ENCODE data around the gene DEGS2. TPM values are rescaled to one million over a fixed set of nuclear protein-coding genes. Genes with fewer than 3 reads are reported as not detected.

Gene DEGS2
- polyA plus RNA-seq, 1 donor from 2014 or later, result 6.5 TPM

DNA sequence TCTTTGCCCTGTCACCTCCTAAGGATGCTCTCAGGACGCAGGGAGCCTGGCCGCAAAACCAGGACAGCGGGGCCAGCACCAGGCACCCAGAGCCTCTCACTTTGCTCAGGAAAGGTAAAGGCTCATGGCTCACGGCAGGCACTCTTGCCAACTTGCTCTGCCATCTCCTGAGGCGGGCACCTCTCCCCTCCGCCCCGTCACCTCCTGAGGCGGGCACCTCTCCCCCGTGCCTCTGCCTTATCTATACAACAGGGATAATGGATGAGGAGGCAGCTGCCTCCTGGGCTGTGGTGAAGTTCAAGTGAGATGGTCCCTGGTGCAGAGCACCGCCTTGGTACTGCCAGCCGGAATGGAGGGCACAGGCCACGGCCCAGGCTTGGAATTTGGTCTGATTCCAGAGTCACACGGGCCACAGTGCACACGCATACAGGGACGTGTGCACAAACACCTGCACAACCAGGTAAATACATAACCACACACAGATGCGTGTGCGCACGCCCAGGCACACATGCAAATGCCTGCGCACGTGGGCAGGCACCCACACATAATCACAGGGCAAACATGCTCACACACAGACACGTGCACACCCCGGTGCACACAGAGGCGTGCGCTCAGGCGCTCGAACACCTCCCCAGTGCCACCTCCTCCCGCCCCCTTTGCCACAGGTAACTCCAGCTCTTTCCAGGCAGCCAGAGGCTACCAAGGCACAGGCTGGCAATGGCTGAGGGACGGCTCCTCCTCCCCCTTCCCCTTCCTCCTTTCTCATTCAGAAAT is 11.6 kb downstream of the DEGS2 start:
- Mint-ChIP-seq H3K36me3 (peaks cover 1% of the 10 kb centered on the region), H3K4me3 (peak overlapping the region; percentile 50 to 85 (median 71)), H3K9me3 (no peaks in the 10 kb centered on the region), H3K27me3 (no peaks in the 10 kb centered on the region), H3K4me1 (peaks cover 12 to 17% (median 14%) of the 10 kb centered on the region in 3 donors), H3K27ac (peak overlapping the region; percentile 82 to 97 (median 92))

DNA sequence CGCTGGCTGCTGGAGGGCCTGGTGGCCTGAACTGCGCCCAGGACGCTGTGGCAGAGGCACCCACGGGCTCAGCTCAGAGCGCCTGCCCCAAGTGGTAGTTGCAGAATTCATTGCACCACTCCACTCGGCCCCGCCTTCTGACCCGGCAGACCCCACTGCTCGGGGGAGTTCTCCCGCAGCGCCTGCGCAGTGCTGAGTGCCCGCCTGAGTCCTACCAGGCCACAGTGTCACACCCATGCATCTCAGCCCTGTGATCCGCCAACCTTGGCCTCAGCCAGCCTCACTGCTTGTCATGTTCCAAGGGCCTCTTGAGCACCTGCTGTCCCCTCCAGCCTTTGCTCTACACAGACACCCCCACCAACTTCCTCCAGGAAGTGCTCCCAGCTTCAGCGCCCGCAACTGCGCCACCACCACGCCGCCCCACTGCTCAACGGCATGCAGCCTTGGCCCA is 12.2 kb downstream of the DEGS2 start:
- Mint-ChIP-seq H3K9me3 (no peaks in the 10 kb centered on the region), H3K27me3 (no peaks in the 10 kb centered on the region), H3K27ac (peak overlapping the region; percentile 39 to 97 (median 88)), H3K36me3 (peaks cover 1% of the 10 kb centered on the region), H3K4me3 (peak overlapping the region; percentile 72 to 92 (median 80)), H3K4me1 (peaks cover 12 to 17% (median 13%) of the 10 kb centered on the region in 3 donors)

DNA sequence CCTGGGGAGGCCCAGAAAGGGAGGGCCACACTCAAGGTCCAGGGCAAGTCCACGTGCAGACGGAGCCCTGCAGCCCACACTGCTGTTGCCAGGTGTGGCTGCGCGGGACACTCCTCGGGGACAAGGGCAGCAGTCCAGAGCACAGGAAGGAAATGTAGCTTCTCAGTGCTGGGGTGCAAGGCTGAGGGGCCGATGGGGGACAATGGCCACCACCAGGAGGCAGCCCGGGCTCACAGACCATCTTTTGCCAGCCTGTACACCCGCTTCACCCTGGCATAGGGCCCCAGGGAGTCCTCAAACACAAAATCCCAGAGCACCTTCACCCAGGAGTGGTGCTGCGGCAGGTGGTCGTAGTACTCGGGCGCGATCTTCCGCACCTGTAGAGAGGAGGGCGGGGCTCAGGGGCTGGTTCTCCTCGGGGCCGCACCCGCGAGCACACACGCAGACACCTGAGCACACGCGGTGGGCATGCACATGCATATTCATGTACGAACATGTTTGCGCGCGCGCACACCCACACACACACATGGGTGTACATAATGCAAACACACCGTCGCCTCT is 12.8 kb downstream of the DEGS2 start:
- Mint-ChIP-seq H3K27me3 (no peaks in the 10 kb centered on the region), H3K4me3 (no peak overlapping the region), H3K27ac (peak overlapping the region in 2 of 3 donors; percentile 59 to 97), H3K4me1 (peaks cover 12 to 17% (median 13%) of the 10 kb centered on the region in 3 donors), H3K36me3 (peaks cover 1% of the 10 kb centered on the region), H3K9me3 (no peaks in the 10 kb centered on the region)

DNA sequence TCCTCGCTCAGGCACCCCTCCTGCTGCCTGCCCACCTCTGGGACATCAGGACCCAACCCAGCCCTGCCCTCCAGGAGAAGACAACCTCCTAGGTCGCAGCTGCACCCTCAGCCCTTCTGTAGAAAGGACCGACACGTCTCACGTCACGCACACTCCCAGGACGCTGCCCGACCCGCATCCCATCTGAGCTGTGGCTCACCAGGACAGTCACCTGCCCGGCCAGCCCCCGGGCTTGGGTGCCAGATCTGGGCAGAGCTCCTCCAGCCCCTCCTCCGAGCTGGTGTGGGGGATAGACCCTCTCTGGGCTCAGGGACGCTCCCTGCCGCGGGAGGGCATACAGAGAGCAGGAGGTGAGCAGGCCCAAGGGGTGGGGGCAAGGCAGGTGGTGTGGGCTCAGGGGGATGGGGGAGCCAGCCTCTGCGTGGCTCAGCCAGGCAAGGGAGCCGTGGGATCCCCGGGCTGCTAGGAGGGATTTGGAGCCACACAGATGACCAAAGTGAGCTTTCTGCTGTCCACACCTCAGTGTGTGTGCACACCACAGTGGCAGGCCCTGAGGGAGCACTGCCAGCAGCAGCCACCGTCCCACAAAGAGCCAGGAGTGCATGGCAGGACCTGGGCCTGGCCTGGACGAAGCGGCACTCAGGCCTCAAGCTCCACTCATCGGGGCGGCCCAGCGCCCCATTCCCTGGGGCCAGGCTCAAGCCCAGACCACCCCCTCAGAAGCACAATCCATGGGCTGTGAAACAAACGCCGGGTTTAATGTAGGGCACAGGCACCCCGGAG is 13.6 kb downstream of the DEGS2 start:
- H3K9me3 Mint-ChIP-seq, result no peaks in the 10 kb centered on the region
- peak overlapping the region in 2 of 3 donors; percentile 59 to 97 for H3K27ac Mint-ChIP-seq
- H3K4me3 Mint-ChIP-seq, result no peak overlapping the region
- peaks cover 12 to 14% (median 13%) of the 10 kb centered on the region in 3 donors for H3K4me1 Mint-ChIP-seq
- H3K27me3 Mint-ChIP-seq, result no peaks in the 10 kb centered on the region
- peaks cover 1% of the 10 kb centered on the region for H3K36me3 Mint-ChIP-seq

DNA sequence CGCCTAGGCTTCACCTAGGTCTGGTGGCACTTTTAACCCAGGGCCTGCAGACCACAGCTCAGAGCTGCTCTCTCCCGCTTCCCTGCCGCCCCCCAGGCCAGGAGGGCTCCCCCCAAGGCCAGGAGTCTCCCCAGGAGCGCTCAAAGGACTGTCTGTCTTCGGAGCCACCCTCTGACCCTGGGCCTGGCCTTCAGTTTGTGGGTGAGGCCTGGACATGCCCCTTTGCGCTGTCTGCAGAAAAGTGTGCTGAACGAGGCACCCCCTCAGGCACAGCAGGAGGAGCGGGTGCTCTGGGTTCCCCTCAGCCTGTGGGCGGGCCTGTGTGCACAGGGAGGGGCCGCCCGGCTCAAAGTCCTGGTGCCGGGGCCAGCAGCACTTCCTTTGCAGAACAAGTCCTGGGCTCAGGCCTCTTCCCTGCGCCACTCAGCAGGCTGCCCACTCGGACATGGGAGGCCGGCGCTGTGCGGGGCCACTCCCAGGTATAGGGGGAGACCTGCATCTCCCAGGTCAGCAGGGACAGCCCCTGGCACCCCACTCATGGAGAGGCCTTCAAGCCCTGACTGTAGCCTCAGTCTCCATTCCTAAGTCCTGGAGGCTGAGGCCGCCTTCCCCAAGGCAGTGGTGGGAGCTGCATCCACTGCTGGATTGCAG is 14.3 kb downstream of the DEGS2 start:
- Mint-ChIP-seq H3K27ac (peak overlapping the region in 1 of 3 donors; percentile 42), H3K9me3 (no peaks in the 10 kb centered on the region), H3K4me3 (no peak overlapping the region), H3K4me1 (peaks cover 12 to 14% (median 13%) of the 10 kb centered on the region in 3 donors), H3K27me3 (no peaks in the 10 kb centered on the region), H3K36me3 (peaks cover 1% of the 10 kb centered on the region)

DNA sequence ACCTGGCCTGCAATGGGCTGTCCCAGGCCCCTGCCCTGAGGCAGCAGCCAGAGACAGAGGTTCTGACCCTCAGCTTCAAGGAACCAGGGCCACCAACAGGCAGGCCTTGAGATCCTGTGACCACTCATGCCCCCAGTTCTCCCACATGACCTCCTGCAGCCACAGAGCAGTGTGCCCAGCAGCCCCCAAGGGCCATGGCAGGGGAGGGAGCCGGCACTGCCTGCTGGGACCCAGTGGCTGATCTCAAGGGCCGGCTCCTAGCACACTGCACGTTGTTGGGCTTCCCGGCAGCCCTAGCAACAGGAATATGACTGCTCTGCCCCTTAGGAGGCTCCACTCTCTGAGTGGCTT is 14.8 kb downstream of the DEGS2 start:
- H3K9me3 Mint-ChIP-seq, result no peaks in the 10 kb centered on the region
- no peaks in the 10 kb centered on the region for H3K27me3 Mint-ChIP-seq
- H3K36me3 Mint-ChIP-seq, result peaks cover 1% of the 10 kb centered on the region
- peaks cover 12 to 14% (median 13%) of the 10 kb centered on the region in 3 donors for H3K4me1 Mint-ChIP-seq
- no peak overlapping the region for H3K4me3 Mint-ChIP-seq
- peak overlapping the region in 1 of 3 donors; percentile 28 for H3K27ac Mint-ChIP-seq

DNA sequence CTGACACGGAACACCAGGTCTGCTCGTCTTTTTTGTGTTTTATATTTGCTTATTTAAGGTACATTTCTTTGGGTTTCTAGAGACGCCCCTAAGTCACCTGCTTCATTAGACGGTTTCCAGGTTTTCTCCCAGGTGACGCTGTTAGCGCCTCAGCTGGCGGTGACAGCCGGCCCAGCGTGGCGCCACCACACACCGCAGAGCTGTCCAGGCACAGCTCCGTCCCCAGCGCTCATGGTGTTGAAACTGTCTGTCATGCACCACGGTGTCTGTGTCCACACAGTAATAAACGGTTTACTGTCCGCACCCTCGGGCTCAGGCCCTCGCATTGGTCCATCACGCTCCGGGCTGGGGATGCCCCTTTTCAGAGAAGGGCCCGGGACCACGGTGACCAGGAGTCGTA is 15.5 kb downstream of the DEGS2 start:
- H3K4me1 Mint-ChIP-seq, result peaks cover 12 to 14% (median 13%) of the 10 kb centered on the region in 3 donors
- H3K9me3 Mint-ChIP-seq, result no peaks in the 10 kb centered on the region
- H3K4me3 Mint-ChIP-seq, result no peak overlapping the region
- no peaks in the 10 kb centered on the region for H3K27me3 Mint-ChIP-seq
- H3K27ac Mint-ChIP-seq, result peak overlapping the region in 2 of 3 donors; percentile 19 to 28
- peaks cover 1% of the 10 kb centered on the region for H3K36me3 Mint-ChIP-seq

DNA sequence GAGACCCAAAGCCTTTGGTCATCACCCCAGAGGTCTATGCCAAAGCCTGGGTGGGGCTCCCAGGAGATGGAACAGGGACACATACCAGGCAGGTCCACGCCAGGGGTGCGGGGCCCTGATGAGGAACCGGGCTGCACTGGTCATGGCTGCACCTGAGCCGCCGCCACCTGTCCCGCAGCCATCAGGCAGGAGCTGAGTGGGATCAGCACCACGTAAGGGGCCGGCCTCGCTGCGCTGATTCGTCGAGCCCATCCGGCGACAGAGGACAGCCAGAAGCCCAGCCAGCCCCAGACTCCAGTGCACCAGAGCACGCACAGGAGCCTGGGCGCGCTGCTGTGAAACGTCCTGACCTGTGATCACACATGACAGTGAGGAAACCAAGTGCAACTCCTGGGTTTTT is 15.9 kb downstream of the DEGS2 start:
- H3K4me1 Mint-ChIP-seq, result peaks cover 11 to 14% (median 13%) of the 10 kb centered on the region in 3 donors
- no peak overlapping the region for H3K27ac Mint-ChIP-seq
- peaks cover 1% of the 10 kb centered on the region for H3K36me3 Mint-ChIP-seq
- H3K27me3 Mint-ChIP-seq, result no peaks in the 10 kb centered on the region
- no peaks in the 10 kb centered on the region for H3K9me3 Mint-ChIP-seq
- no peak overlapping the region for H3K4me3 Mint-ChIP-seq

DNA sequence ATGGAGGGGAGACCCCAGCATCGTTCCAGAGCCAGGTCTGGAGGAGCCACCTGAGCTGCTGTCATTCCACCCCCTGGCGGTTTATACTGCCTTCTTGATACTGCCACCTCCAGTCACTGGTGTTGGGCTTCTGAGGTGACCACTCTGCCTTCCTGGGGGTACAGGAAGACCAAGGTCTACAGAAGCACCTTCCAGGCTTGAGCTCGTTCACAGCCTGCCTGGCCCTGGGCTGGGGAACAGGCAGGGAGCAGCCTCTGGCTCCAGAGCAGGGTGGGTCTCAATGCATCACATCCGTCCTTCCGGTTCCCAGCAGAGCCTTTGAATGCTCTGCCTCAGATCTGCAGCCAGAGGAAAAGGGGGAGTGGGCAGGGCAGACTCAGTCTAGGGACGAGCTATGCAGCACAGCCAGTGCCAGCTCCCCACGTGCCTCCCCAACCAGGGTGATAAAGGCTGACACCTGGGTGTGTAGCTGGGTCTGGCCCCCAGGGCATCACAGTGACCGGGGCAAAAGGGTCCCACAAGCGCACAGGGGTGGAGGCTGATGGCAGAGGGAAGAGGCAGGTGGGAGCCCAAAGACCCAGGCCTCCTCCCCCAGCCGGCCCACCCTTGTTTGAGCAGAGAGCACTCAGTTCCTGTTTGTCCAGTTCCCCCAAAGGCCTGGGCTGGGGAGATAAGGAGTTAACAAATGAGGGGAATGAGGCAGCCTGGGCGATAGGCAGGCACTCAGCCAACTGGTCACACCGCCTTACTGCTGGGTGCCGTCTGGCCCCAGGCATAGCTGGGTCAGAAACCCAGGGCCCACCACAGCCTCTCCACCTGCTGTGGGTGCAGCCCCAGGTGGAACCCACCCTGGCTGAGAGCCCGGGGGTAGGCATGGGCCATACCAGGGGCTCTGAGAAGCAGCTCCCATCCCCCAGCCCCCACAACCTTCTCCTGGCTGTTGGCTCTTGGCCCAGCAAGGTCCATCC is 17.1 kb downstream of the DEGS2 start:
- H3K27ac Mint-ChIP-seq, result peak overlapping the region in 1 of 3 donors; percentile 71
- no peaks in the 10 kb centered on the region for H3K9me3 Mint-ChIP-seq
- H3K4me1 Mint-ChIP-seq, result peaks cover 2 to 8% (median 8%) of the 10 kb centered on the region in 3 donors
- peak overlapping the region in 1 of 4 donors; percentile 21 for H3K4me3 Mint-ChIP-seq
- H3K27me3 Mint-ChIP-seq, result no peaks in the 10 kb centered on the region
- H3K36me3 Mint-ChIP-seq, result peaks cover 1% of the 10 kb centered on the region

DNA sequence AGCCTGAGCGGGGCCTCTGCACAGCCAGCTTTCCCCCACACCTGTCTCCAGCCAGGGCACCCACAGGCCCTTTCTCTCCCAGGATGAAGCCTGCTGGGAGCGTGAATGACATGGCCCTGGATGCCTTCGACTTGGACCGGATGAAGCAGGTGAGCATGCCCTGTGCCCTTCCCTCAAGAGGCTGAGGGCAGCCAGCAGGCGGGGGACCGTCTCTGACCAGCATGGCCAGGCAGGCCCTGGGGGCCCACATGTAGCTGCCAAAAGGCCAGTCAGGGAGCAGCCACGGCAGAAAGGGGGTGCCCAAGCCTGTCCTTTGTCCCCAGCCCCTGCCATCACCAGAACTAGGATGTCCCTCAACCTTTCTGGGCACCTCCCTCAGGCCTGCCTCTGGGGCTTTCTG is 18.3 kb downstream of the DEGS2 start:
- Mint-ChIP-seq H3K4me1 (peaks cover 0 to 5% (median 2%) of the 10 kb centered on the region in 3 donors), H3K27me3 (no peaks in the 10 kb centered on the region), H3K4me3 (no peak overlapping the region), H3K9me3 (no peaks in the 10 kb centered on the region), H3K36me3 (peaks cover 1% of the 10 kb centered on the region), H3K27ac (no peak overlapping the region)

DNA sequence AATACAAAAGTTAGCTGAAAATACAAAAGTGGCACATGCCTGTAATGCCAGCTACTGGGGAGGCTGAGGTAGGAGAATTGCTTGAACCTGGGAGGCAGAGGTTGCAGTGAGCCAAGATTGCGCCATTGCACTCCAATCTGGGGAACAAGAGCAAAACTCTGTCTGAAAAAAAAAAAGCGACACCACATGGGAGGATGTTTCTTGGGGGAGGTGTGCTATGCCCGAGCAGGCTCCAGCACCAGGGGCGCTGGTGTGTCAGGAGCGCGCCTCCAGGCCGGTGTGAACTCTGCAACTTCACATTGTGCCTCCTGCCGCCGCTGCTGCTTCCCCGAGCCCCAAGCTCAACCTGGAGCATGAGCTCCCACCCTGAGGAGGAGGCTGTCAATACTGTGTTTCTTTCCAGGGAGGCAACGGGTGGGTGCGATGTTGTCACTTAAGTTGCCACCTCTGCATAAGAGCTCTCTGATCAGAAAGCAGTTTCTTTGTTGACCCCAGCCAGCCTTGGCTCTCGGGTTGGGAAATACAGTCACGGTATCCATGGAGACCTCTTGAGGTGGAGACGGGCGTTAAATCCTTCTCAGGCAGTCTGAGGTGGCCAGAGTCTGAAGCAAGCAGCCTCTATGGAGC is 18.9 kb downstream of the DEGS2 start:
- no peaks in the 10 kb centered on the region for H3K27me3 Mint-ChIP-seq
- peaks cover 1% of the 10 kb centered on the region for H3K36me3 Mint-ChIP-seq
- H3K9me3 Mint-ChIP-seq, result no peaks in the 10 kb centered on the region
- H3K4me1 Mint-ChIP-seq, result peaks cover 0 to 5% (median 2%) of the 10 kb centered on the region in 3 donors
- H3K4me3 Mint-ChIP-seq, result no peak overlapping the region
- H3K27ac Mint-ChIP-seq, result peak overlapping the region in 1 of 3 donors; percentile 53

DNA sequence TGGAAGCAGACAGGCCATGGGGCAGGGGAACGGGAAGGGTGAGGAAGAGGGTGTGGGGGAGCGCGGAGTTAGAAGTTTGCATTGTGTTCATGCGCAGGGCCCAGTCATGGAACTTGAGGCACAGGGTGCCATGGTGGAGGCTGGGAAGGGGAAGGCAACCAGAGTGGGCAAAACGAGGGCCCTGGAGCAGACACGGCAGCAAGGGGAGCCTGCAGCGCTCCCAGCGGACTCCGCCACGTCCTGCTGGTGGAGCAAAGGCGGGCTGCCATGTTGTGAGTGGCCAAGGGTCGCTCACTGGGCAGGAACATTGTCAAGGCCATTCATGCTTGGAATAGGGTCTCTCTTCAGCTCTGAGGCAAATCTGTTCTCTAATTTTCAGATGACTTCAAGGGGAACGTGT is 20.5 kb downstream of the DEGS2 start:
- Mint-ChIP-seq H3K9me3 (no peaks in the 10 kb centered on the region), H3K27me3 (no peaks in the 10 kb centered on the region), H3K27ac (peak overlapping the region in 2 of 3 donors; percentile 81 to 87), H3K4me1 (peaks cover 0 to 5% (median 2%) of the 10 kb centered on the region in 3 donors), H3K4me3 (no peak overlapping the region), H3K36me3 (peaks cover 1% of the 10 kb centered on the region)

DNA sequence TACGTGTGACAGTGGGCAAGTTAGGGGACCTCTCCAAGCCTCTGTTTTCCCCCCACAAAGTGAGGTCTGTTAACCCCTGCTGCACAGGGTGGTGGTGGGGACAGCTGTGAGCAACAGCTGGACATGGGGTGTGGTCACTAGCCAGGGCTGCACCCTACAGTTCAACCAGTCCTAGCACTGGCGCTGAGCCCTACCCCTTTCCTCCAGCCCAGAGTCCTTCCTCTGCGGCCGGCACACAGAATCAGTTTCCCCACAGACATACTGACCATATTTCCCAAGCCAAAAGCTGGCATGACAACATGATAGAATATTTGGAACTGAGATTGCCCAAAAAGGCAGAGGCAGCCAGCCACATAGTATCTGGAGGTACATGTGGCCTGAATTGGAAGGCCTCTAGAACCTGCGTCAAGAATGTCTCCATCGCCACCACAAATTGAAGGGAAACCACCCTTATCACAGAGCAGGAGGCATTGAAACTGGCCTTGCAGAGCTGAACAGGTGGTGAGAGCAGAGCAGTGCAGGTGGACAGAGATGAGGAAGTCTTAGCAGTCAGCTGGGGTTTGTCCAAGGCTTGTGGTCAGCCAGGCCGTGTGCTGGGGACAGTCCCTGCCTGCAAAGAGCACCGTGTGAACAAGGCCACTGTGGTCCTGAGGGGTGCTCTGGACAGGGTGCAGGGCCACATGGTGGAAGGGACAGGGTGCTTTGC is 21.2 kb downstream of the DEGS2 start:
- Mint-ChIP-seq H3K36me3 (no peaks in the 10 kb centered on the region), H3K4me3 (peak overlapping the region in 1 of 4 donors; percentile 27)

More for the DNA sequence above, 21.2 kb downstream of the DEGS2 start:
- H3K27me3 Mint-ChIP-seq, result no peaks in the 10 kb centered on the region
- no peaks in the 10 kb centered on the region for H3K9me3 Mint-ChIP-seq
- H3K4me1 Mint-ChIP-seq, result peaks cover 0 to 5% (median 2%) of the 10 kb centered on the region in 3 donors
- peak overlapping the region; percentile 31 to 87 (median 81) for H3K27ac Mint-ChIP-seq

All from IgD-negative memory B cell (primary cell).